Activated naive CD8-positive, alpha-beta T cell treated with anti-CD3 and anti-CD28 coated beads, Interleukin-2, amount 50 U/mL, for 16 hours (primary cell): Measurements from ENCODE around the gene LPCAT1.
"Not testable (repeated sequence)": the region's sequence is repeated elsewhere in the genome, so short reads cannot be mapped to it uniquely, and the experiment has no call there.

ENCODE experiments used
- DNase-seq: peaks from one replicate; pipeline ENCODE4 v3.0.0-alpha.2; 2020; ENCODE audit warnings: low read depth, low spot score

Gene LPCAT1

DNA sequence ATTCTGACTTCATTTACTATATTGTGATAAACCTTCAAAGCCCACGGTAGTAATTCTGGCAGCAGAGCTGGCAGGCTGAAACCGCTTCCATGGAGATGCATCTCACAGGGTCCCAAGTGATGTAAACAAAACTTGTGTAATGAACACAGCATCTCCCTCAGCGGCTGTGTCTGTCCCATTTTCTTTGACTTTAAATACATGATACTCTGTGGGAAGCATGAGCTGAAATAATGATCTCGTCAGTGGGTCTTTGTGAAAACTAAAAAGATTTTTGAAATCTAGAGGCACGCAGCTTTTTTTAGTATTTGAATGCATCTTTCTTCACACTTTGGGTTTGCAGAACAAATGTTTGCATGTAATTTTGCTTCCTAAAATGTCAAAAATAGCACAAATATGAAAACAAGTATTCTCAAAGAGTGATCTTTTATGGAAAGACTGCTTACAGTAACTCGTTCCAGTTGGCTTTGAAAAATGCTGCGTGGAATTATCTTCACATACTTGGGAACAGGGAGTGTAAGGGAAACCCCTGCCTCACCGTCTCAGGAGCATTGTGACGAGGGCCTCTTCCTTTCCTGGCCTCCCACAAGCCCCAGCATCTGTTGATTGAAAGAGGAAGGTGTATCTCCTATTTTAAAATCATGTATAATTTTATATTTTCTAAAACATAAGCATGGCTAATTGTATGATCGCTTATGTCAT, 18.1 kb upstream of the LPCAT1 start:
- no peak for DNase-seq

DNA sequence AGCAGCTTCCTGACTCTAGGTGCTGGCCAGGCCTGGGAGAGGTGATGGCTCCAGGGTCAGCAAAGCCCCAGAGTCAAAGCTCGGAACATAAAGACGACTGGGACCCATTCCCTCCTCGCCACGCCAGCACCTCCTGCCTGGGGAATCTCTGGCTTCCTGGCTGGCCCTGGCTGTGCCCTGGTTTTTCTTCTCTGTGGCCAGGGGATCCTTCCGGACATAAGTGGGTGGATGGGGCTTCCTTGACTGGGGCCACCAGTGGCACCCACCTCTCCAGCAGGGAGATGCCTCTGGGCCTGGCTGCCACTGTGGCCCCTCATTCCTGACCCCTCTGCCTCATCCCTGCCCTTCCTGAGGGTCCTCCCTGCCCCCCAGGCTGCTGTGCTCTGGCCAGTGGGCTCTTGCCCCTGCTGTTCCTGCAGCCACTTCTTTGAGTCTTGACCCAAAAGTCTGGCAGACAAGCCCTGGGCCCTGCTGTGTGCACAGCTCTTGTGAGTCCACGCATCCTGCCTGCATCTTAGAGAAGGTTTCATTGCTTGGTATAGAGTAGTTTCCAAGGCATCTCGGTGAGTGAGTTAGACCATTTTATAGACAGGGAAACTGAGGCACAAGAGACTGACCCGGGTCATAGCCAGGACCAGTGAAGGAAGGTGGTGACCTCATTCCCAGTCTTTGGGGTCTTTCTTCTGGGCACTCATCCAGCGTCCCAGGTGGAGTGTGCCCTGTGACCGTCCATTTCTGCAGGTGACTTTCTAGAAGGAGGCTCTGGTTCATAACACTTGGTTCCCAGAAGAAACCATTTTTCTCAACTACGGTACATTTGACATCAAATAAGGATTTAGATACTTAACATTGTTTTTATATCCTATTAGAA, 17.3 kb upstream of the LPCAT1 start:
- DNase-seq, result no peak

DNA sequence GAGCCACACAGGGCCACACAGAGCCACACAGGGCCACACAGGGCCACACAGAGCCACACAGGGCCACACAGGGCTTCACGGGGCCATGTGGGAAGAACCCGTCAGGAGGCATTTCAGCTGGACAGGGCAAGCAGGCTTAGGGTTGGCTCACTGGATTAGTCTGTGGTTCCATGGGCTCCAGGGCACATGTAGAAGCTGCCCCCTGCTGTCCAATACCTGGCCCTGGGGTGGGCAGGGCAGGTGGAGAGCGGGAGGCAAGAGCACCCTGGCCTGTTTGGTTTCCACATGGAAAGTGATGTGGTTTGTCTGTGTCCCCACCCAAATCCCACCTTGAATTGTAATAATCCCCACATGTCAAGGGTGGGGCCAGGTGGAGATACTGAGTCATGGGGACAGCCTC, 16.4 kb upstream of the LPCAT1 start:
- no peak for DNase-seq

DNA sequence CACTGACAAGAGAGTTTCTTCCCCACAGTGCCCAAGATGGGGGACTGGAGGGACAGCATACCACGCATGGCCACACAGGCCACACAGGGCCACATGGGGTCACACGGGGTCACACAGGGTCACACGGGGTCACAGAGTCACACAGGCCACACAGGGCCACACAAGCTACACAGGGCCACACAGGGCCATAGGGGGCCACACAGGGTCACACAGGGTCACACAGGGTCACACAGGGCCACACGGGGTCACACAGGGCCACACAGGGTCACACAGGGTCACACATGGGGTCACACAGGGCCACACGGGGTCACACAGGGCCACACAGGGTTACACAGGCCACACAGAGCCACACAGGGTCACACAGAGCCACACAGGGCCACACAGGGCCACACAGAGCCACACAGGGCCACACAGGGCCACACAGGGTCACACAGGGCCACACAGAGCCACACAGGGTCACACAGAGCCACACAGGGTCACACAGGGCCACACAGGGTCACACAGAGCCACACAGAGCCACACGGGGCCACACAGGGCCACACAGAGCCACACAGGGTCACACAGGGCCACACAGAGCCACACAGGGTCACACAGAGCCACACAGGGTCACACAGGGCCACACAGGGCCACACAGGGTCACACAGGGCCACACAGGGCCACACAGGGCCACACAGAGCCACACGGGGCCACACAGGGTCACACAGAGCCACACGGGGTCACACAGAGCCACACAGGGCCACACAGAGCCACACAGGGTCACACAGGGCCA, 15.8 kb upstream of the LPCAT1 start:
- not testable (repeated sequence) for DNase-seq

DNA sequence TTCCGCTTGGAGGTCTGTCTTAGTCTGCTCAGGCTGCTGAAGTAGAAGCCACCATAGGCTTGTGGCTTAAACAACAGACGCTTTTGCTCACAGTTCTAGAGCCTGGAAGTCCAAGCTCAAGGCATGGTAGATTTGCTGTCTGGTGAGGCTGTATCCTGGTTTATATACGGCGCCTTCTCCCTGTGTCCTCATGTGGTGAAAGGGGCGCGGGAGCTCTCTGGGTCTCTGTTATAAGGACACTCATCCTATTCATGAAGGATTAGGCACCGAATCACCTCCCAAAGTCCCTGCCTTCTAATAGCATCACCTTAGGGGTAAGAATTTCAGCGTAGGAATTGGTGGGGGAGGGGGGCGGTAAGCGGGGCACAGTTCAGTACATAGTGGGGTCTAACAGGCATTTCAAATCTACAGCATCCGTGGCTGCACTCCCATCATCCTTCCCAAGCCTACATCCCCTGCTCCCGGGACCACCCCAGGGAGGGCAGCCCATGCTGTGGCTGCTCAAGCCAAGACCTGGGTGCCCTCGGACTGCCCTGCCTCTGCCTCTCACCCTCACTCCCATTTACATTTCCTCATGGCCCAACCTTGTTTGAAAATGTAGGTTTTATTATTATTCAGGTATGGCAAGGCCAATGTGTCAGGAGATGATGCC, 15.1 kb upstream of the LPCAT1 start:
- no peak for DNase-seq

DNA sequence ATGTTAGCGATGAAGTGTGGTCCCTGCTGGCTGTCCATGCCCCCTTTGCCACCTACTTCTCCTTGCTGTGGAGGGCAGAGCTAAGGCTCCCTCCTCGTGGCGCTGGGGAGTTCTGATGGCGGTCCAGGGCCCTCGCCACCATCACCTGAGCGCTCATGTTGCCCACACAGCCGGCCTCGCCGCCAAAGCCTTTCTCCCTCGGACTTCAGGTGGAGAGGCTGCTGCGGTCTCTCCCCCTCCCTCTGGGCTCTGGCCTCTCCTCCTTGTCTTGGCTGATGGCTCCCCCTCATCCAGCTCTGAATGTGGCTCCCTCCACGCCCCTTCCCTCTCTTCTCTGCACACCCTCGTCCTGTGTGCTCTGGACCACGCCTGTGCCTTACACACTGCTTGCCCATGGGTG, 14.5 kb upstream of the LPCAT1 start:
- no peak for DNase-seq

DNA sequence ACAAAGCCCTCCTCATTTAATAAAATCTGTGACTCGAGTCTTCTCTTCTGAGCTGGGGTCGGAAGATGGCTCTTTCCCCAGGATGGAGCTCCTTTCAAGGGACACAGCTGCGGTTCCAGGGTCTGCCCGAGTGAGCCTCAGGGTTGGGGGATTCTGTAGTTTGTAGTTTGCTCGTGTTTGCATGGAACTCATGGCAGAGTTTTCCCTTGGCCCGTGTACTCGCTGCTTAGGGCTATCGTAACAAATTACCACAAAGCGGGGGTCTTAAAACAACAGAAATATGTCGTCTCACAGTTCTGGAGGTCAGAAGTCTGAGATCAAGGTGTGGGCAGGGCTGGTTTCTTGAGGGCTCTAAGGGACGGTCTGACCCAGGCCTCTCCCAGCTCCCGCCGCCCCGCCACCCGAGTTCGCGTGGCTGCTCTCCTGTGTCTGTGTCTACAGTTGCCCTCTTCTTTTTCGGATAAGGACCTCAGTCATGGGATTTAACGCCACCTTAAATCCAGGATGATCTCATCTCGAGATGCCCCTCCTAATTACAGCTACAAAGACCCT, 13.9 kb upstream of the LPCAT1 start:
- no peak for DNase-seq

DNA sequence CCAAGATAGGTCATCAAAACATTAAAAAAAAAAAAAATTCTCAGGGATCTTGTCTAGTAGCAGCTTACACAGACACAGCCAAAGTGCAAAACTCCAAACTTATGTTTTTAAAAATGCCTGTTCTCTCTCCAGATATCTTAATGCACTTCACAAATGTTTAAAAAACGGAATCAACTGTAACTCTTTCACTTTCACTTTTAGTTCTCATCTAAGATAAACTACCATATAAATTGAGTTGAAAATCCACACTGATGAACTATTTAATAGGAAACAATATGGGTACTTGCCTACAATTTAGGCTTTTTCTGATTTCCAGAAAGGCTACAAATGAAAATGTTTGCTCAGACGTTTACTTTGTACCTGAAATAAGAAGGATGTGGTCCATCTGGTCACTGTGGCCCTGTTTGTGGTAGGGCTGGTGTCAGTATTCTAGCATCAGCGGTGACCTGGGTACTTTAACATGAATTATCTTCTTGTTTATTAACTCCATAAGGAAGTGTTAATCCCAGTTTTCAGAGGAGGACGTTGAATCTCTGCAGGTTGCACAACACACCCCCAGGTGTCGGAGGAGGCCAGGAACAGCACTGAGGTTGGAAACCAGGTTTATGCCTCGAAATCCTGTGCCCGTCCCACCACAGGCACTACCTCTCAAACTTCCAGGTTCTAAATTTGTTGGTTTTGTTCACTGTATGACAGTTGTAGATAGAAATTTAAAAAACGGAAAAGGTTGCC, 13.3 kb upstream of the LPCAT1 start:
- DNase-seq, result no peak

DNA sequence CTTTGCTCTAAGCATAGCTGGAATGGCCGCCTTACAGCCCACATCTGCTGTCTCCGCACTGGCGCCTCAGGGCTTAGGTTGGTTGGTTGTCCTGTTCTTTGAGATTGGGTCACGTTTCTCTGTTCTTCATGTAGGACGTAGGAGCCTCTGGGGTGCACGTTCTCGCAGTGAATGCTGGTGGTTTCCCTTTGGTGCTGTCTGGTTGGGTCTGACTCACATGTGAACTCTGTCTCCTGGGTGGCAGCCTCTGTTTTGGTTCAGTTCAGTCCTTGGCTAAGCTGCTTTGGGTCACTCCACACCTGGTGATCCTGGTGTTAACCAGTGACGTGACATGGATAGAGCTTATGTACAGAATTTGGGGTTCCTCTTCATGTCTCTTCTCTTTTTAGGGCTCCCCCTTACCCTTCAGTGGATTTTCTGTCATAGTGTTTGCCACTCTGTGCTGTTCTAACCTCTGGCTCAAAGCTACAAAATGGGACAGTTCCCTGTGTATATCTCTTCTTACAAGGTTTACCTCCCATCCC, 12.6 kb upstream of the LPCAT1 start:
- DNase-seq, result peak; percentile 36

DNA sequence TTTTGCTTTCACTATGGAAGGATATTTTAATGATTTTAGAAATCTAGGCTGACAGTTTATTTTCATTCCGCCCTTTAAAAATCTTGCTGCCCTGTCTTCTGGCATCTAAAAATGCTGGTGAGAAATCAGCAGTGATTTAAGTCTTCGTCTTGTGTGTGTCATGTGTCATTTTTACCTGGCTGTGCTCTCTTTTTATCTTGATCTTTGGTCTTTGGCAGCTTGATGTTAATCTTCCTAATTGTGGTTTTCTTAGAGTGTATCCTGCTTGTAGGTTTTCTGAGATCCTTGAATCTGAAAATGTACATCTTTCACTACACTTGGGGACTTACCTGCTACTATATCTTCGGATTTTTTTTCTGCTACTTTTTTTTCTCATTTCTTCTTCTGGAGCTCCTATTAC, 11.9 kb upstream of the LPCAT1 start:
- no peak for DNase-seq

DNA sequence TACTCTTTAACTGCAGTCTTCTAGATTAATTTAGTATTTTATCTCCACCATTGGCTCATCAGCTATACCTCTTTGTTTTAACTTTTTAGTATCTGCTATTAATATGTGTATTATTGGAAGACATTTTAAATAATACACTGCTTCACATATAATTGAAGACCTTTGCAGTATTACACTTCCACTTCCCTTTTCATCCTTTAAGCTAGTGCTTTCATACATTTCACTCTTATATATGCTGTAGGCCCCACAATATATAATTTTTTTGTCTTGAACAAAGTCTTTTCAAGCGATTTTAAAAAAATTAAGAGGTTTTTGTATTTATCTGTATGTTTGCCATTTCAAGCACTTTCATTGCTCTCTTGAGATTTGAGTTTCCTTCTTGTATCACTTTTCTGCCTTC, 8.6 kb upstream of the LPCAT1 start:
- DNase-seq, result no peak

DNA sequence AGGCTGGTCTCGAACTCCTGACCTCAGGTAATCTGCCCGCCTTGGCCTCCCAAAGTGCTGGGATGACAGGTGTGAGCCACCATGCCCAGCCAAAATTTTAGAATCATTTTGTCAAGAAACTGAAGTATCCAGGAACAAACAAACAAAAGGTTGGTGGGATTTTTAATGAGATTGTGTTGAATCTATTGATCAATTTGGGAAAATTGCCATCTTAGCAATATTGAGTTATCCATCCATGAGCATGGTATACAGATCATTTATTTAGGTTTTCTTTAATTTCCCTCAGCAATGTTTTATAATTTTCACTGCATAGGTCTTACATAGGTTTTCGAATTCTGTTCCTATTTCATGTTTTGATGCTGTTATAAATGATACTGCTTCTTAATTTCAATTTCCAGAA, 5.7 kb upstream of the LPCAT1 start:
- DNase-seq, result no peak

DNA sequence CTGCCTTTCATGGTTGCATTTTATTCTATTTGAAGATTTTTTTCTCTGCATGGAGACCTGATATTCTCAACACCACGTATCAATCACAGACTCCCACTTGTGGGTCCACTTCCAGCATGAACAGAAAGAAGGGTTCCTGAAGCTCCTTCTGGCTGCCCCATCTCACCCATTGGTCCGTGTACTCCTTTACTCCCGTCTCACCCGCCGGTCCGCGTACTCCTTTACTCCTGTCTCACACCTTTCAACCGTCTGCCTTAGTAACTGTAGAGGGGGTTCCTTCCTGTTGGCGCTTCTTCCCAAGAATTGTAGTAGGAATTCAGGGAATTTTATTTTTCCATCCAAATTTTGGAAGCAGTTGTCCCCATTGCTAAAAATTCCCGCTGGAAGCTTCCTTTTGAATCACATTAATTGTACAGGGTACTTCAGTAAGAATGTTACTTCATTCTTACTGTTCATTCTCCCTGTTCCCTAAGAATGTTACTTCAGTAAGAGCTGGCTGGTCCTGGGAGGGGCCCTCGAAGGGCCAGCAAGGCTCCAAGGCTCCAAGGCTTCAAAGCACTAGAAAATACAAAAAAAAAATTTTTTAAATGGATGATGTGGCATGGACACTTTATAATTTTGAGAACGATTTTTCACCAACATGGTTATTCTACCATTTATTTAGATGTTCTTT, 3.9 kb upstream of the LPCAT1 start:
- DNase-seq, result no peak

DNA sequence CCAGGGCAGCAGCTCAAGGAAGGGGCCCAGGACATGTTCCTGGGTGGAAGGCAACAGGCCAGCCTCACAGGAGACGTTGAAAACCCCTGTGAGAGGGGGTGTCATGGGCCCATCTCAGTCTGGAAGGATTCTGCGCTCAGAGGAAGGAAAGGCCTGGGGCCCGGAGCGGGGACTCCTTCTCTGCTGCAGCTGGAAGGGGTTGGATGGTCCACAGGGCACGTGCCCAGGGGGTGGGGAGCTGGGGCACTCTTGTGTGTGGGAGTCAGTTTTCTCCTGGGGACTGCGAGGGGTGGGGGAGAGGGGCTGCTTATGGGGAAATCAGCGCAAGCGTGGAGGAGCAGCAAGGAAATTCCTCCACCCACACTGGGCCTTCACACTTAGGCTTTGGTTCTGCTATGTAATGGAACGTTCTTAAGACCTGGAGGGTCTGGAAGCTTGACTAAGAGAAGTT, 2.9 kb upstream of the LPCAT1 start:
- no peak for DNase-seq

DNA sequence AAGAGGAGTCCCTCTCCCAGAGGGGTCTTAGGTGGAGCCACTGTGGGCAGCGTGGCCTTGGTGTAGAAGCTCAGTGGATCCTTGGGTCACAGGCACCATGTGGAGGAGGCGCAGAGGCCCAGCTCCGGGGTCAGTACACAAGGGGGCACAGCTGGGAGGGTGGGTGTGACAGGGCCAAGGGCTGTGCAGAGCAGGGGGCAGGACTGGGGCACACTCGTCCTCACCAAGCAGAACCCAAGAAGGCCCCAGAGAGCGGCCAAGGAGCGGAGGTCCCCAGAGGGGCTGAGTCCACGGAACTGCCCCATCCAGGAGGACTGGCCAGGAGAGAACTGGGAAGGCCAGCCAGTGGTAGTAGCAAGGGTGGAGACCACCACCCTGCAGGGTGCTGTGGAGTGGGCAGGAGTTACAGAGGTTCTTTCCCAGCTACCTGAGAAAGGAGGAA, 2.5 kb upstream of the LPCAT1 start:
- DNase-seq, result no peak

DNA sequence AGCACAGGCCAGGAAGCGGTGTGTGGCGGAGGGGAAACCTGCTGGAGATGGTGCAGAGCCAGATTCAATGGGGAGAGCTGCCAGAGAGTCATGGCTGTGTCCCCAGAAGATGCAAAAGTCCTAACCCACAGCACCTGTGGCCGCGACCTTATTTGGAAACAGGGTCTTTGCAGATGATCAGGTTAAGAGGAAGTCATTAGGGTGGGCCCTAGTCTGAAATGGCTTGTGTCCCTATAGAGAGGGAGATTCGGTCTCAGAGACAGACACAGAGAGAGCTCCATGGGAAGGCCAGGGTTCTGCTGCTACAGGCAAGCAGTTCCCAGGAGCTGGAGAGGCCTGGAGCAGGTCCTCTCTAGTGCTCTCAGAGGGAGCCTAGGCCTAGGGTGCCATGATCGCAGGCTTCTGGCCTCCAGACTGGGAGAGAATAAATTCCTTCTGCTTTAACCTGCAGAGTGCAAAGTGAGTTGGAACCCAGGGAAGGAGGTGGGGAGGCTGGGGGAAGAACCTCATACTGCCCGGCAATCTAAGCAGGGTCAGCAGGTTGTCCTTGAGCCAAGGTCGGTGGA, 1.9 kb upstream of the LPCAT1 start:
- no peak for DNase-seq

DNA sequence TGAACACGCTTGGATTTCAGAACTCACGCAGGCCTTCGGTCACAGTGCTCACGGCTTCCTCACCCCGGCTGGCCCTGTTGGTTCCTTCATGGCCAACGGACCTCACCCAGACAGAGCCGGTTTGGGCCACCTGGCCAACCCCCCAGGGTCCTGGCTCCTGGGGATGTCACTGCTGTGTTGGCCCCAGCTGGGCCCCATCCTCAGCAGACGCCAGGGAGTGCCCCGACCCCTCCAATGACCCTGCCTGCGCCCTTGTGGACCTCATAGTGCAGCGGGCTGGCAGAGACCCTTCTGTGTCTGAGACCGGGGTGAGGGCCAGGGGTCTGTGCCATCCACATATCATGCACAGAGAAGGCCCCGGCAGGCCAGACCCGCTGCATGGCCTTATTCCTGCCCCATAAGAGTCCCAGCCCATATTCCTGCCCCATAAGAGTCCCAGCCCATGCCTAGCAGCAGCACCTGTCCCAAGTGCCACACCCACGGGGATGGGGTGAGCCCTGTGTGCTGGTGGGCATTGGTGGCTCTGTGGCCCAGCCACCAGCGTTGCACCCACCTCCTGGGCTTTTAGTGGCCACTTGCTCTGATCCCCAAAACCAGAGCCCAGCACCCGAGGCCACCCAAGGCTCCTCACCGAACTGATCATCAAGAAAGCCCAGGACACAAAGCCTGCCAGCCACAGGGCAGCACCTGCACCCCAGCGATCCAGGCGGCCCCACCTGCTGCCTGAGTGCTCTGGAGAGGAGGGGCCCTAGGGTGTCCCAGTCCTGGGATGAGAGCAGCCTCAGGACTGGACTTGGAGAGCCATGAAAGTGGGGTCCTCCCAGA, 1.3 kb upstream of the LPCAT1 start:
- no peak for DNase-seq

DNA sequence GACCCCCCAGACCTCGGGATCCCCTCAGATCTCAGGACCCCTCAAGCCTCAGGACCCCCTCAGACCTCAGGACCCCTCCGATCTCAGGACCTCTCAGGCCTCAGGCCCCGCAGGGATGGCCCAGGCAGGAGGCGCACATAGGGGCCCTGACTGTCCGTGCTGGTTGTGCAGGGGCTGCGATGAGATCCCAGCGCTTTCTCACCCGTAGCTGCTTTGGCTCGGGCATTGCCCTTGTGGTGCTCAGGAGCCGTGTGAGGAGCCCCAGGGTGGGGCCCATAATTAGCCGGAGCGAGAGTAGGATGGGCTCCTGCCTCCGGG, 680 bp upstream of the LPCAT1 start:
- no peak for DNase-seq

DNA sequence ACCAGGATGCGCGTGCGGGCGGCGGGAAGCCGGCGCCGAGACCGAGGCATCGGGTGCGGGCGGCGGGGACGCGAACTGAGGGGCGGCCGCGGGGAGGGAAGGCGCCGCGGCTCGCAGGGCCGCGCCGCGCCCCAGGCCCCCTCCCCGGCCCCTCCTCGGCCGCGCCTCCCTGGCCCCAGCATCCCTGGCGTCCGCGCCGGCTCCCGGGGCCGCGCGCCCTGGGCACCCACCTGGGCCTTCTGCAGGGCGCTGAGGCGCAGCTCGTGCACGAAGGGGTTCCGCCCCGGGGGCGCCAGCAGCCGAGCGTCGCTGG, 324 bp downstream of the LPCAT1 start:
- DNase-seq, result no peak
